Measurements from ENCODE around the gene SYCP2.
A peak's percentile ranks its signal among the peaks of the same experiment; 100 is the strongest.

The SYCP2 gene

DNA sequence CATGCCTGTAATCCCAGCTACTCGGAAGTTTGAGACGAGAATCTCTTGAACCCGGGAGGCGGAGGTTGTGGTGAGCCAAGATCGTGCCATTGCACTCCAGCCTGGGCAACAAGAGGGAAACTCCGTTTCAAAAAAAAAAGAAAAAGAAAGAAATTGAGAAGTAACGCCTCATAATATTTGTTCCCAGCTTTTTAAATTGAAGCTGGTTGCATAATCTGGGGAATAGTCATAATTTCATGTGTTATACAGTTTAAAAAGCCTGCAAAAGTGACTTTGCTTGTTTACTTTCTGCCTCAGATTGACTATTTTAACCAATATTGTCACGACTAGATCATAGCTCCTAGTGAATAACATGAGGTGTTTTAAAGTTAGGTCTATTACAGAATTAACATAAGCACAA, 13.9 kb upstream of the SYCP2 start:
- DNase-seq = no peak
- no peak for TF ChIP-seq CTCF (IDR thresholded peaks at IDR 0.05; ENCODE audit: low read depth, low read length)
- Histone ChIP-seq H3K4me3 (ENCODE audit: low read depth, low read length) (no peak overlapping the region), H3K36me3 (peaks cover 3% of the 10 kb centered on the region; the same call in 1 of the 2 replicates), H3K9me3 (no peaks in the 10 kb centered on the region), H3K27me3 (no peaks in the 10 kb centered on the region), H3K4me1 (no peaks in the 10 kb centered on the region)

GRCh38 chr20:59945731-59946130, 12.3 kb upstream of the SYCP2 start:
- DNase-seq = no peak
- Histone ChIP-seq H3K36me3 (peaks cover 7% of the 10 kb centered on the region; the same call in 1 of the 2 replicates), H3K27me3 (no peaks in the 10 kb centered on the region), H3K4me3 (ENCODE audit: low read depth, low read length) (no peak overlapping the region), H3K9me3 (no peaks in the 10 kb centered on the region), H3K4me1 (no peaks in the 10 kb centered on the region)
- no peak for TF ChIP-seq CTCF (IDR thresholded peaks at IDR 0.05; ENCODE audit: low read depth, low read length)

DNA sequence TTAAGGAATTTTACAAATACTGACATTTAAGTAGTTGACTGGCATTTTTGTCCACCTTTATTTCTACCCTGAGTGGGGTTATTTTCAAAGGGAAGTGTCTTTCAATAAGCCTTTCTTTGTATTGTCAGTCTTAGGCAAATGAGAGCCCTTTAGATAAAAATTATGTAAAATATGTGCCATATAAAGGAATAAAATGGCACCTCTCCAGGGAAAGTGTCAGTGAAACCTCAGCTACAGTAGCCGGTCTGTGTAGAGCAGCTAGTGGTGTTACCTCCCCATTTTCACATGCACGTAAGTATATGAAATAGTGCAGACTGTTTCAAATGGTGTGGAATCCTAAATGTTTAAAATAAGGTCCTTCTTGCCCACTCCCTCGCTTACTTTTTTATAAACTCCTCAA, 11.7 kb upstream of the SYCP2 start:
- no peaks in the 10 kb centered on the region for H3K4me1 ChIP-seq
- no peak overlapping the region for H3K4me3 ChIP-seq (ENCODE audit: low read depth, low read length)
- no peaks in the 10 kb centered on the region for H3K9me3 ChIP-seq
- H3K27me3 ChIP-seq = no peaks in the 10 kb centered on the region
- no peak for DNase-seq
- H3K36me3 ChIP-seq = peaks cover 7% of the 10 kb centered on the region; the same call in 1 of the 2 replicates
- no peak for TF ChIP-seq CTCF (IDR thresholded peaks at IDR 0.05; ENCODE audit: low read depth, low read length)

DNA sequence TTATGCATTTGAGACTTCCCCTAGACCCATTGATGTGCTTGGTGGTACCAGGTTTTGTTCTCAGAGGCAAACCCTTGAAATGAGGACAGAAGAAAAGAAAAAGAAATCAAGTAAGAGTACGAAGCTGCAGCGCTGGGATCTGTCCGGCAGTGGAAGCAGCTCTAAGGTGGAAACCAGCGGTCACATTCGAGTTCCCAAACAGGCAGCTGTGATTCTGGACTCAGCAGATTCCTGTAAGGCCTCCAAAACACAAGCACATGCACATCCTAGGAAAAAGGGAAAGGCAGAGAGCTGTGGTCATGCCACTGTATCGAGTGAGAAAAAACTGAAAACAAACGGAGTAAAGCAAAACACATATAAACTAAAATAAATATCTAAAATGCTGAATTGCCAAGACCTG, 11.3 kb upstream of the SYCP2 start:
- no peak for DNase-seq
- Histone ChIP-seq H3K36me3 (peaks cover 7% of the 10 kb centered on the region; the same call in 1 of the 2 replicates), H3K4me1 (no peaks in the 10 kb centered on the region), H3K4me3 (ENCODE audit: low read depth, low read length) (no peak overlapping the region), H3K9me3 (no peaks in the 10 kb centered on the region), H3K27me3 (no peaks in the 10 kb centered on the region)
- TF ChIP-seq CTCF (IDR thresholded peaks at IDR 0.05; ENCODE audit: low read depth, low read length) = no peak

- Histone ChIP-seq H3K9me3 (no peaks in the 10 kb centered on the region), H3K4me3 (ENCODE audit: low read depth, low read length) (no peak overlapping the region), H3K27me3 (no peaks in the 10 kb centered on the region), H3K36me3 (peaks cover 7% of the 10 kb centered on the region; the same call in 1 of the 2 replicates), H3K4me1 (no peaks in the 10 kb centered on the region)
- DNase-seq = no peak
- TF ChIP-seq CTCF (IDR thresholded peaks at IDR 0.05; ENCODE audit: low read depth, low read length) = no peak
Observed at GRCh38 chr20:59942245-59942644, 8.8 kb upstream of the SYCP2 start.

DNA sequence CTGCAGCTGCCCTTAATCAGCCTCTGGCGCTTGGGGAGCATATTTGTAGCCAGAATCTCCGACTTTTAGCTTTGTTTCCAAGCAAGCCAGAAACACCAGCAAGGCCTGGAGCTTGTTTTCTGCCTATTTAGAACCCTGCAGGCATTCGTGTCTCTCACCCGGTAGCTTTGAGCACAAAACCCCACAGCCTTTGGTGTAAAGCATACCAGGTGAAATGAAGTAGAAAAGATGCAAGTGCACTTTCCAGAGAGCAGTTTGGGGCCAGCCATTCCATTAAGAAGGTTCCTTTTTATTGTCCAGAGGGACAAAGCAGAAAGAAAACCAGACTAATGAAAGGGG, 7.5 kb upstream of the SYCP2 start:
- Histone ChIP-seq H3K9me3 (no peaks in the 10 kb centered on the region), H3K36me3 (peaks cover 7% of the 10 kb centered on the region; the same call in 1 of the 2 replicates), H3K4me1 (no peaks in the 10 kb centered on the region), H3K4me3 (ENCODE audit: low read depth, low read length) (peak overlapping the region; percentile 63), H3K27me3 (no peaks in the 10 kb centered on the region)
- no peak for TF ChIP-seq CTCF (IDR thresholded peaks at IDR 0.05; ENCODE audit: low read depth, low read length)
- no peak for DNase-seq

All from BE2C (cell line).